ENCODE measurements around the gene CCDC196. TPM values are rescaled to one million over a fixed set of nuclear protein-coding genes. Genes with fewer than 3 reads are reported as not detected.
A peak's percentile ranks its signal among the peaks of the same experiment; 100 is the strongest.
"Not testable (repeated sequence)": the region's sequence is repeated elsewhere in the genome, so short reads cannot be mapped to it uniquely, and the experiment has no call there.

Gene CCDC196
- total and polyA plus RNA-seq, 9 donors: not detected

DNA sequence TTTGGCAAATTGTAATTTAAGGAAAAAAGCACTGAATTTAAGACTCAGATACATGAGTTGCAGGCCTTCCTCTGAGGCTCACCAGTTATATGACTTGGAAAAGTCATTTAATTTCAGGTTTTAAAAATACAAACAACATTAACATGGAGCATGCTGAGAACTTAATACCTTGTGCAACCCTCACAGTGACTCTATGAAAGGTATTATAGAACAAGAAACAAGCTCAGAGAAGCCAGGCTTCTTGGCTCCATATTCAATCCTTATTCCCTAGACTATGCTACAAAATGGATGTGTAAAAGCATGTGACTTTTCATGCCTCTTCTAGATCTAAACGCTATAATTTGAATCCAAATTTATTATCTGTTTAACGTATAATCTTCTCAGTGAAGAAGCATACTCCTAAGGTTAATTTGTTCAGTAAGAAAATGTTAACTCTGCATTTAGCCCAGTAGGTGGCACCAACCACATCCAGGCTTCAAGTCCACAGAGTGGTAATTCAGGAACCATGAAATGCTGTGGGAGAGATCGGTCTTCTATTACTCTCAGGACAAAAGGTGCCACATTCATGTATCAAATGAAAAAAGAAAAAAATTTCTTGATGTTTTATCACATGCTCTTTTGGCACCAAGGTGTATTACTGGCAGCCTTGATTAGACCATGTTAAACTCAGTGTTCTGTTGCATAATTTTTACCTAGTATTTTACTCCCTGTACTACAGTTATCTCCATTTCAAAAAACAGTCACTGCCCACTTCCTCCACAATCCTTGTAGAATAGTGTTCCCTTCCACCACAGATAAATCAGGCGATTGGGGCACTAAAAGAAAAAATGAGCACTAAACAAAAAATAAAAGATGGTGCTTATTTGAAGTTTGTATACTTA lies 9.3 kb downstream of the CCDC196 start:
- H3K27ac ChIP-seq (ENCODE audit: low read length): no peak overlapping the region
- H3K4me3 ChIP-seq (ENCODE audit: low read length): no peak overlapping the region
- WGBS (ENCODE audit: insufficient coverage): no CpG with 5 or more reads among the region's 4 CpGs
- no peaks in the 10 kb centered on the region for H3K36me3 ChIP-seq (ENCODE audit: control insufficient read depth, insufficient read depth, low read length)
- no peaks in the 10 kb centered on the region for H3K4me1 ChIP-seq (ENCODE audit: control insufficient read depth, insufficient read depth, low read length)
- peak; percentile 80 for DNase-seq
- H3K9me3 ChIP-seq (replicated peaks; ENCODE audit: control insufficient read depth, low read depth, low read length): no peaks in the 10 kb centered on the region
- H3K27me3 ChIP-seq (ENCODE audit: control insufficient read depth, insufficient read depth, low read length): no peaks in the 10 kb centered on the region

DNA sequence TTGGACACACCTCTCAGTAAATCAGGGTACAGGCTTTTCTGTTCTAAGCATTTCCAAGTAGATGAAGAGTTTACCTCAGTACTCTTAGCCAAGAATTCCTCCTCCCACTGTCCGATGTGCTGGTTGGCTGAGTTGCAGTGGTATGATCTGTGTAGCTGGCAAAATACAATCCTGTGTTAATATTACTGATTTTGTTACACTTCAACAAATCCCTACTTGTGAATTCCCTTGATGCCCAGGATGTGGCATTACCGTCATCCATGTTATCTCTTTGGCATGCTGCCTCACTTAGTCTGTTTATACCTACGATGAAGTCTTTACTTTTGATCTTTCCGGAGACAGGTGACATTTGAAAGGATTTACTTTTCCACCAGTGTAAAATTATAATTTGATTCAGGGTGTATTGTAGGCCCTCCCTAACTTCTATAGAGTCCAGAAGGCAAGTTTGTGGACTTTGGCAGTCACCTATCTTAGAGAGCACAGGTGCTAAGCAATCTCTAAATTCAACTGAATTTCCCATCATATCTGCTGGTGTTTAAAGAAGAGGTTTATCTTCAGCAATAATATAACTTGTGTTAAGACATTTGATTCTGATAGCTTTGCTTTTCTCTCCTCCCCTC lies 10.1 kb downstream of the CCDC196 start:
- Histone ChIP-seq H3K27ac (ENCODE audit: low read length) (no peak overlapping the region), H3K9me3 (replicated peaks; ENCODE audit: control insufficient read depth, low read depth, low read length) (no peaks in the 10 kb centered on the region), H3K4me3 (ENCODE audit: low read length) (no peak overlapping the region), H3K36me3 (ENCODE audit: control insufficient read depth, insufficient read depth, low read length) (no peaks in the 10 kb centered on the region), H3K4me1 (ENCODE audit: control insufficient read depth, insufficient read depth, low read length) (no peaks in the 10 kb centered on the region), H3K27me3 (ENCODE audit: control insufficient read depth, insufficient read depth, low read length) (no peaks in the 10 kb centered on the region)
- DNase-seq: no peak
- WGBS (ENCODE audit: insufficient coverage): no CpG with 5 or more reads among the region's 4 CpGs

DNA sequence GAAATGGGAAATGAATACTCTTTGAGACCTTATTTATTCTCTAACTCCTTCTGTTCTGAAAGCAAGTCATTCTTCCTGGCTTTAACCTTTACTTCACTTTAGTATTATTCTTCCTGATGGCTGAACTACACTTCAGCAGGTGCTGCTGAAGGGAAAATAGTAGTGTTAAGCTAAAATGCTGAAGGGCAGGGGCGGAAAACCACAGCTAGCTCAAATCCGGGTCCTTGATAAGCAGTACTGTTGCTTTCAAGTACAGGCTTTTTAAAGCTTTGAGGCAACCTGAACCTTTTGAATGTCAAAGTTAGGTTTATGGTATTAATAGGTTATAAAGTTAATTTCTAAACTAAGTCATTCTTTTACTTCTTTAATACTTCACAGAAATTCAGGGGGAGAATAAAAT lies 10.7 kb downstream of the CCDC196 start:
- no peaks in the 10 kb centered on the region for H3K27me3 ChIP-seq (ENCODE audit: control insufficient read depth, insufficient read depth, low read length)
- H3K9me3 ChIP-seq (replicated peaks; ENCODE audit: control insufficient read depth, low read depth, low read length): no peaks in the 10 kb centered on the region
- H3K4me3 ChIP-seq (ENCODE audit: low read length): no peak overlapping the region
- H3K4me1 ChIP-seq (ENCODE audit: control insufficient read depth, insufficient read depth, low read length): no peaks in the 10 kb centered on the region
- 100% methylated on average over 2 of the region's 2 CpGs for WGBS (ENCODE audit: insufficient coverage)
- no peak overlapping the region for H3K27ac ChIP-seq (ENCODE audit: low read length)
- DNase-seq: no peak
- H3K36me3 ChIP-seq (ENCODE audit: control insufficient read depth, insufficient read depth, low read length): no peaks in the 10 kb centered on the region

DNA sequence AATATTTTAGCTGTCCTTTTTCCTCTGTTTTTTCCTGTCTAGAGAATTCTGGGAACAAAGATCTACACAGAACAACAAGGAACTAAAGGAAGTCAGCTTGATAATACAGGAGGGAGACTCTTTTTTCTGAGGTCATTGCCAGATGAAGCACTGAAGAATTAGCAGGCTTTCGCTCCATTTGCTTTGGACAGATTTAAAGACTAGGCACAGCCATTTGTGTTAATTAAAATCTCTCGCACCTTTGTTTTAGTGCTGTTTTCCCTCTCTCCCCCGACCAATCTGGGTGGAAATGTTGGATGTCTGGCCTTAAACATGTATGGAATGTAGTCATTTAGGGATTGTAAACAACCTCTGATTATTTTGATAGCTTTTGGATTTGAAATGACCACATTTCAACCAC lies 12.1 kb downstream of the CCDC196 start:
- Histone ChIP-seq H3K4me3 (ENCODE audit: low read length) (no peak overlapping the region), H3K9me3 (replicated peaks; ENCODE audit: control insufficient read depth, low read depth, low read length) (no peaks in the 10 kb centered on the region), H3K27ac (ENCODE audit: low read length) (no peak overlapping the region), H3K4me1 (ENCODE audit: control insufficient read depth, insufficient read depth, low read length) (no peaks in the 10 kb centered on the region), H3K36me3 (ENCODE audit: control insufficient read depth, insufficient read depth, low read length) (no peaks in the 10 kb centered on the region), H3K27me3 (ENCODE audit: control insufficient read depth, insufficient read depth, low read length) (no peaks in the 10 kb centered on the region)
- DNase-seq: no peak
- WGBS (ENCODE audit: insufficient coverage): no CpG with 5 or more reads among the region's 3 CpGs

DNA sequence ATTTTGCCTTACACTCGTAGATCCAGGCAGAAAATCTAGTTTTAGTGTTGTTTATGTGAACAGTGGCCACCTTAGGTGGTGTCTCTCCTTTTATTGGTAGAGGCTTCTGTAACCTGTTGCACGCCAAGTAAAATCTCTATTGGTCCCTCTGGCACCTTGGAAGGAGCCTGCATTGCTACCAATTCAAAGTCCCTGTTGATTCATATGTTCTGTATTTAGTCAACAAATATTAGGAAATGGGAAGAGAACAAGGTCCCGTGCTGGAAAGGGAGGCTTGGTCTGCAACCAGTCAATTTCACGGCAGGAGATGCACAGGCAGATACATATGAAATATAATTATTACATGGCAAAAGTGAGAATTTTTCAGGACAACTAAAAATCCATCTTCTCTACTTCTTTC lies 15.4 kb downstream of the CCDC196 start:
- DNase-seq: no peak
- Histone ChIP-seq H3K4me1 (ENCODE audit: control insufficient read depth, insufficient read depth, low read length) (no peaks in the 10 kb centered on the region), H3K9me3 (replicated peaks; ENCODE audit: control insufficient read depth, low read depth, low read length) (no peaks in the 10 kb centered on the region), H3K27me3 (ENCODE audit: control insufficient read depth, insufficient read depth, low read length) (no peaks in the 10 kb centered on the region), H3K36me3 (ENCODE audit: control insufficient read depth, insufficient read depth, low read length) (no peaks in the 10 kb centered on the region), H3K4me3 (ENCODE audit: low read length) (no peak overlapping the region), H3K27ac (ENCODE audit: low read length) (no peak overlapping the region)
- WGBS (ENCODE audit: insufficient coverage): no CpG with 5 or more reads among the region's 4 CpGs

DNA sequence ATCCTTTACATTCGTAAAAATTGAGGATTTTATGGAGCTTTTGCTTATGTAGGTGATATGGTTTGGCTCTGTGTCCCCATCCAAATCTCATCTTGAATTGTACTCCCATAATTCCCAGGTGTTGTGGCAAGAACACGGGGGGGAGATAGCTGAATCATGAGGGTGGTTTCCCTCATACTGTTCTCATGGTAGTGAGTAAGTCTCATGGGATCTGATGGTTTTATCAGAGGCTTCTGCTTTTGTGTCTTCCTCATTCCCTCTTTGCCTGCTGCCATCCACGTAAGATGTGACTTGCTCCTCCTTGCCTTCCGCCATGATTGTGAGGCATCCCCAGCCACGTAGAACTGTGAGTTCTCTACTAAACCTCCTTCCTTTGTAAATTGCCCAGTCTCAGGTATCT lies 16.7 kb downstream of the CCDC196 start:
- not testable (repeated sequence) for H3K4me1 ChIP-seq (ENCODE audit: control insufficient read depth, insufficient read depth, low read length); H3K36me3 ChIP-seq (ENCODE audit: control insufficient read depth, insufficient read depth, low read length); DNase-seq; H3K27me3 ChIP-seq (ENCODE audit: control insufficient read depth, insufficient read depth, low read length); H3K4me3 ChIP-seq (ENCODE audit: low read length); H3K27ac ChIP-seq (ENCODE audit: low read length); H3K9me3 ChIP-seq (replicated peaks; ENCODE audit: control insufficient read depth, low read depth, low read length)
- 94% methylated on average over 3 of the region's 5 CpGs for WGBS (ENCODE audit: insufficient coverage)

DNA sequence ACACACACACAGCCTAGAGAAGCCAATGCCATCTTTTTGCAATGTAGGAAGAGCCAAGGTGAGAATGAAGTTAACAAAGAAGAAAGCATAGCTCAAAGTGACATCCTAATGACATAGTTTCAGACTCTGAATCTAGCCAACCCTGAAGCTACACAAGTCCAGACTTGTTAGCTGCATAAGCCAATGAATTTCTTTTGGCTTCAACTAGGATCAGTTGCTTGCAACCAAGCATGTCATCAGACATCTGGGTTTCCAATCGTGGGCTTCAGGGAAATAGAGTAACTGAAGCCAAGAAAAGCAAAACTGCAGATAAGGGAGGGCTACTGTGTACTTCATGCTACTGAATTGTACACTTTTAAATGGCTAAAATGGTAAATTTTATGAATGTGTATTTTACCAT lies 17.4 kb downstream of the CCDC196 start:
- Histone ChIP-seq H3K27ac (ENCODE audit: low read length) (no peak overlapping the region), H3K36me3 (ENCODE audit: control insufficient read depth, insufficient read depth, low read length) (no peaks in the 10 kb centered on the region), H3K27me3 (ENCODE audit: control insufficient read depth, insufficient read depth, low read length) (no peaks in the 10 kb centered on the region), H3K9me3 (replicated peaks; ENCODE audit: control insufficient read depth, low read depth, low read length) (no peaks in the 10 kb centered on the region), H3K4me1 (ENCODE audit: control insufficient read depth, insufficient read depth, low read length) (peaks cover 6% of the 10 kb centered on the region), H3K4me3 (ENCODE audit: low read length) (no peak overlapping the region)
- peak; percentile 54 for DNase-seq
- WGBS (ENCODE audit: insufficient coverage): 20% methylated on average over 1 of the region's 1 CpG

DNA sequence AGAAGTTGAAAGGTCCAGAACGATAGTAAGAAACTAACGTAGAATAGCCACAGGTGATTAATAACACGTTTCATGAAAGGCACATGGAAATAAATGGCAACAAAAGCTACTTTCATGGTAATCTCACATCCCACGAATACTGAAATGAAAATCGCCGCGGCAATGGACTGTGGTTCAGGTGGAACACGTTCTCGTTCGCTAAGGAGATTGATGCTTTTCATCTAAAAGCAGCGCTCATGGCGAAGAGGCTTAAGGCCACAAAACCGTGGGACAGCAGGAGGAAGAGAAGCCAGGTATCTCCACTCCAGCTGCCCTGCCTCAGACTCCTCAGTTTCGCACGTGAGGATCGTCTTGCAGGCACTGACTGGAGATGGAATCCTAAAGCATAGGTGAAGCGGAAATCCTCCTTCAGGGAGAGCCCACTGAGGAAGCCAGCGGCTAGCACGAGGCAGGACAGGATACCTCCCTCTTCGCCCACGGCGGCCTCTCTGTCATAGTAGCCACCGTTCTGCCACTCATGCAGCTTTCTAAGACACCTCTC lies 21.1 kb downstream of the CCDC196 start:
- Histone ChIP-seq H3K27ac (ENCODE audit: low read length) (peak overlapping the region; percentile 97), H3K36me3 (ENCODE audit: control insufficient read depth, insufficient read depth, low read length) (no peaks in the 10 kb centered on the region), H3K4me3 (ENCODE audit: low read length) (peak overlapping the region; percentile 93), H3K9me3 (replicated peaks; ENCODE audit: control insufficient read depth, low read depth, low read length) (no peaks in the 10 kb centered on the region), H3K4me1 (ENCODE audit: control insufficient read depth, insufficient read depth, low read length) (peaks cover 6% of the 10 kb centered on the region), H3K27me3 (ENCODE audit: control insufficient read depth, insufficient read depth, low read length) (no peaks in the 10 kb centered on the region)
- DNase-seq: no peak
- WGBS (ENCODE audit: insufficient coverage): 2% methylated on average over 16 of the region's 23 CpGs

DNA sequence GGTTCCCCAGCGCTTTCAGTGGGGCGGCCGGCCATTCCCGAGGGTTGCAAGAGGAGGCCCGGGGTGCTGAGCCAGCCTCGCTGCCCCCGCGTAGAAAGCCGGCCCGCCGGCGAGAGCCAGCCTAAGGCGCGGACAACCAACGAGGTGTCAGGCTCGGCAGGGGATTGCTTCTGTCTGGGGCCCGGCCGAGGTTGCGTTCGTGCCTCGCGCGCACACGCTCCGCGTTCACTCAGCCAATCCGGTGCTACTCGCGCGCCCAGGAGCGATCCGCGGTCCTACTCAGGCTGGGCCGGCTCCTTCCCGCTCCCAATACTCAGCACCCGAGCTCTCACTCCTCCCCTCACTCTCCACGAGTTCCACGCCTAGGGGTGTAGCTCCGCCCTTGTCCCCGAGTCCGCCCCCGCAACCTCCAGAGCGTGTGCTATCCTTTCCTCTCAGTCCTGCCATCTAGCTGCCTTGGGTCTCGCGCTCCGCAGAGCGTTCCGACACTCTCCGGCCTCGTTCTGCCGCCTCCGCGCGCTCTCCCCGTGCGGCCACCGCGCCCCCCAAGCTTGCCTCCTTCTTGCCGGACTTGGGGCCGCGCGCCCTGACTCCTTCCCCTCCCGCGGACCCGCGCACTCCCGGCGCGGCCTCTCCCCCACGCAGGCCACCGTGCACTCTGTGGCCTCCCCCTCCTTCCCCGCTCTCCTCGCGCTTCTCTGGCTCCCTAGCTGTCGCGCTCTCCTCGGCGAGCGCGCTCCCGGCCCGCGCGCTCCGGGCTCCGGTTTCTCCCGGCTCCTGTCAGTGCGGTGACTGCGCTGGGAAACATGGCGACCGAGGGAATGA lies 21.8 kb downstream of the CCDC196 start, which contains the start of gene GPHN:
TSS of gene GPHN (plus strand) at position 426 of the 825 bp plus-strand sequence.
- Histone ChIP-seq H3K4me1 (ENCODE audit: control insufficient read depth, insufficient read depth, low read length) (peaks cover 6% of the 10 kb centered on the region), H3K27me3 (ENCODE audit: control insufficient read depth, insufficient read depth, low read length) (no peaks in the 10 kb centered on the region), H3K36me3 (ENCODE audit: control insufficient read depth, insufficient read depth, low read length) (no peaks in the 10 kb centered on the region), H3K27ac (ENCODE audit: low read length) (peak within 1 kb of the TSS; percentile 97), H3K9me3 (replicated peaks; ENCODE audit: control insufficient read depth, low read depth, low read length) (no peaks in the 10 kb centered on the region), H3K4me3 (ENCODE audit: low read length) (peak within 1 kb of the TSS; percentile 93)
- DNase-seq: peak; percentile 99
- under 1% methylated on average over 91 of the region's 91 CpGs for WGBS (ENCODE audit: insufficient coverage)

DNA sequence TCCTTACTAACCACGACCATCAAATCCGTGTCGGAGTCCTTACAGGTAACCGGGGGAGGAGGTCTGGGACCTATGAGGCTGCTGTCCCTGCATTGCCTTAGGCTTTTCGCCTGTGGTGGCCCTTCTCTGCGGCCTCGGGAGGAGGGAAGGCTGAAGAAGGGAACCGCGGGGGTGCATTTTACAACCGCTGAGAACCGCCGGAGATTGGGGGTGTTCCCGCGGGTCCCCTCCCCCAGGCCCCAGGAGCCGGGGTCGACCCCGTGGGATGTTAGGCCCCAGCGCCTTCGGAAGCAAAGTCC lies 22.3 kb downstream of the CCDC196 start:
- Histone ChIP-seq H3K36me3 (ENCODE audit: control insufficient read depth, insufficient read depth, low read length) (no peaks in the 10 kb centered on the region), H3K27ac (ENCODE audit: low read length) (peak overlapping the region; percentile 97), H3K4me3 (ENCODE audit: low read length) (peak overlapping the region; percentile 93), H3K4me1 (ENCODE audit: control insufficient read depth, insufficient read depth, low read length) (peaks cover 6% of the 10 kb centered on the region), H3K9me3 (replicated peaks; ENCODE audit: control insufficient read depth, low read depth, low read length) (no peaks in the 10 kb centered on the region), H3K27me3 (ENCODE audit: control insufficient read depth, insufficient read depth, low read length) (no peaks in the 10 kb centered on the region)
- 0% methylated on average over 19 of the region's 19 CpGs for WGBS (ENCODE audit: insufficient coverage)
- no peak for DNase-seq

Measured in muscle of leg (tissue), 11 donors.